WTC11 (cell line): ENCODE data around the gene HECW1. TPM values are rescaled to one million over a fixed set of nuclear protein-coding genes. Genes with fewer than 3 reads are reported as not detected.

Source experiments
- ATAC-seq: fragments of 200-7000 bp; cut with Tn5 transposase; 2 replicates; pipeline ENCODE4 v1.10.0; 2021; ENCODE audit warnings: mild to moderate bottlenecking, moderate library complexity
- CTCF ChIA-PET: fragments of 300-600 bp; sonication (Branson Sonifier 250); formaldehyde crosslinking; loops from one replicate; lab custom pipeline; 2021; ENCODE audit warnings: antibody characterized with exemption; lab: Charles Lee
- POLR2A ChIA-PET: fragments of 350-600 bp; sonication (Branson Sonifier 250); formaldehyde crosslinking; loops from one replicate; lab custom pipeline; 2021; ENCODE audit warnings: antibody characterized with exemption; lab: Charles Lee
- DNase-seq: peaks from one replicate; pipeline ENCODE4 v3.0.0; 2021; ENCODE audit warnings: low spot score
- H3K27ac Mint-ChIP-seq: 2 replicates; pipeline ENCODE4 v1.8.0; 2021; ENCODE audit warnings: mixed read lengths
- H3K27me3 Mint-ChIP-seq: 2 replicates; pipeline ENCODE4 v1.8.0; 2021; ENCODE audit warnings: low read depth, mild to moderate bottlenecking, moderate library complexity, mixed read lengths
- H3K36me3 Mint-ChIP-seq: 2 replicates; pipeline ENCODE4 v1.8.0; 2021; ENCODE audit warnings: mixed read lengths
- H3K4me1 Mint-ChIP-seq: 2 replicates; pipeline ENCODE4 v1.8.0; 2022; ENCODE audit warnings: mixed read lengths
- H3K4me3 Mint-ChIP-seq: 2 replicates; pipeline ENCODE4 v1.8.0; 2021; ENCODE audit warnings: mild to moderate bottlenecking, moderate library complexity, mixed read lengths
- H3K9me3 Mint-ChIP-seq: 2 replicates; pipeline ENCODE4 v1.8.0; 2021; ENCODE audit warnings: mixed read lengths
- ATF1 ChIP-seq: sonication (generic); formaldehyde crosslinking; IDR thresholded peaks from 2 replicates; pipeline ENCODE4 v1.8.1; 2023; ENCODE audit warnings: mild to moderate bottlenecking, moderate library complexity, missing genetic modification reagents
- CBFB ChIP-seq: sonication (generic); formaldehyde crosslinking; IDR thresholded peaks from 2 replicates; pipeline ENCODE4 v1.8.1; 2022; ENCODE audit warnings: mild to moderate bottlenecking, low read depth, missing genetic modification reagents
- ERG ChIP-seq: fragments of 250-450 bp; sonication (Bioruptor Pico); IDR thresholded peaks from 2 replicates; pipeline ENCODE4 v1.8.0; 2021; ENCODE audit warnings: mild to moderate bottlenecking
- ESRRA ChIP-seq: sonication (generic); formaldehyde crosslinking; IDR thresholded peaks from 2 replicates; pipeline ENCODE4 v1.8.1; 2022; ENCODE audit warnings: mild to moderate bottlenecking, missing genetic modification reagents, borderline replicate concordance
- FOXJ3 ChIP-seq: sonication (generic); formaldehyde crosslinking; IDR thresholded peaks from 2 replicates; pipeline ENCODE4 v1.9.0; 2021; ENCODE audit warnings: missing genetic modification reagents, mild to moderate bottlenecking, borderline replicate concordance
- HMGA2 ChIP-seq: fragments of 250-450 bp; sonication (Bioruptor Pico); IDR thresholded peaks from 2 replicates; pipeline ENCODE4 v1.4.0; 2021; ENCODE audit warnings: mild to moderate bottlenecking, moderate library complexity
- TP53 ChIP-seq: sonication (generic); formaldehyde crosslinking; IDR thresholded peaks from 2 replicates; pipeline ENCODE4 v1.8.1; 2023; ENCODE audit warnings: mild to moderate bottlenecking, missing genetic modification reagents
- ZBTB43 ChIP-seq: sonication (generic); formaldehyde crosslinking; IDR thresholded peaks from 2 replicates; pipeline ENCODE4 v1.8.1; 2023; ENCODE audit warnings: mild to moderate bottlenecking, missing genetic modification reagents
- ZNF263 ChIP-seq: sonication (generic); formaldehyde crosslinking; IDR thresholded peaks from 2 replicates; pipeline ENCODE4 v1.8.1; 2022; ENCODE audit warnings: low read depth, mild to moderate bottlenecking, moderate library complexity, missing genetic modification reagents
- ZNF281 ChIP-seq: sonication (generic); formaldehyde crosslinking; IDR thresholded peaks from 2 replicates; pipeline ENCODE4 v1.8.0; 2023; ENCODE audit warnings: mild to moderate bottlenecking, missing genetic modification reagents
- ZNF317 ChIP-seq: sonication (generic); formaldehyde crosslinking; IDR thresholded peaks from 2 replicates; pipeline ENCODE4 v1.8.1; 2023; ENCODE audit warnings: low read depth, mild to moderate bottlenecking, moderate library complexity, missing genetic modification reagents, borderline replicate concordance
- ZNF396 ChIP-seq: fragments of 250-450 bp; sonication (Bioruptor Pico); IDR thresholded peaks from 2 replicates; pipeline ENCODE4 v1.8.0; 2021; ENCODE audit warnings: mild to moderate bottlenecking, moderate library complexity, borderline replicate concordance
- ZNF671 ChIP-seq: fragments of 250-450 bp; sonication (Bioruptor Pico); IDR thresholded peaks from 2 replicates; pipeline ENCODE4 v1.8.0; 2021; ENCODE audit warnings: mild to moderate bottlenecking
- total RNA-seq: library from RNA; stranded (reverse); gene quantifications from 3 replicates; pipeline ENCODE4 v1.2.3, GENCODE V29; 2021
- TF ChIP-seq, protein P1 (sequence below): sonication (generic); formaldehyde crosslinking; IDR thresholded peaks from 2 replicates; pipeline ENCODE4 v1.8.0; 2023; ENCODE audit warnings: missing genetic modification reagents
- TF ChIP-seq, protein P2 (sequence below): sonication (generic); formaldehyde crosslinking; IDR thresholded peaks from 2 replicates; pipeline ENCODE4 v1.8.1; 2023; ENCODE audit warnings: mild to moderate bottlenecking, missing genetic modification reagents, borderline replicate concordance
- TF ChIP-seq, protein P3 (sequence below): sonication (generic); formaldehyde crosslinking; IDR thresholded peaks from 2 replicates; pipeline ENCODE4 v1.8.1; 2022; ENCODE audit warnings: low read depth, mild to moderate bottlenecking, moderate library complexity, missing genetic modification reagents, borderline replicate concordance

HECW1 gene
- total RNA-seq, 1 experiment from 2014 or later = 6.1 TPM

DNA sequence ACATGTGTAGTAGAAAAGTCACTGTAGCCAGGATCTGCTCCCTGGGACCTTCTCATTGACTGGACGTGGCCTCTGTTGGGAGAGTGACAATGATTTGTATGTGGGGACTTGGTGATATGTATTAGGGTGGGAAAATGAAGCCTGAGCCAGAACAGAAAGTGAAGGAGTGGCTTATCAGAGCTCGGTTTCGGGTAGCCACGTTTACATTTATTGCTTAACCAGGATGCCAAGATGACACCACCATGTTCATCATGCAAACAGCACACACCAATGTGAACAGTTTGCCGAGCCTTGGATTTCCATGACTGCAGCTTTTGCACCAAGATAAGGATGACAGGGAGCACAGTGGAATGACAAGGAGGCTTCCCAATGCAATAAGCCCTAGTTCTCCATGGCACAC, 357.7 kb downstream of the HECW1 start (continued):
- TF ChIP-seq, protein P1, sequence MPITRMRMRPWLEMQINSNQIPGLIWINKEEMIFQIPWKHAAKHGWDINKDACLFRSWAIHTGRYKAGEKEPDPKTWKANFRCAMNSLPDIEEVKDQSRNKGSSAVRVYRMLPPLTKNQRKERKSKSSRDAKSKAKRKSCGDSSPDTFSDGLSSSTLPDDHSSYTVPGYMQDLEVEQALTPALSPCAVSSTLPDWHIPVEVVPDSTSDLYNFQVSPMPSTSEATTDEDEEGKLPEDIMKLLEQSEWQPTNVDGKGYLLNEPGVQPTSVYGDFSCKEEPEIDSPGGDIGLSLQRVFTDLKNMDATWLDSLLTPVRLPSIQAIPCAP (CRISPR knock-in tag) = no peak

GRCh38 chr7:43475983-43476382, 363.5 kb downstream of the HECW1 start:
- H3K27ac Mint-ChIP-seq = no peak overlapping the region
- DNase-seq = no peak
- POLR2A ChIA-PET = no interaction called here
- H3K27me3 Mint-ChIP-seq = no peaks in the 10 kb centered on the region
- no peak for ATAC-seq
- peaks cover 13% of the 10 kb centered on the region for H3K36me3 Mint-ChIP-seq
- H3K4me1 Mint-ChIP-seq = peaks cover 12% of the 10 kb centered on the region
- no peak overlapping the region for H3K4me3 Mint-ChIP-seq
- CTCF ChIA-PET = interaction anchor here (1.0 kb wide), 1 partner anchor 35 kb away, joined by 3 read pairs; no protein-coding TSS in a partner anchor
- peaks cover 17% of the 10 kb centered on the region for H3K9me3 Mint-ChIP-seq
- TF ChIP-seq TP53 (CRISPR knock-in tag) = no peak
- no peak for TF ChIP-seq ZNF317 (CRISPR knock-in tag)
- no peak for TF ChIP-seq ZNF263
- TF ChIP-seq ZNF671 (CRISPR knock-in tag) = no peak
- TF ChIP-seq ERG = no peak
- TF ChIP-seq, protein P2, sequence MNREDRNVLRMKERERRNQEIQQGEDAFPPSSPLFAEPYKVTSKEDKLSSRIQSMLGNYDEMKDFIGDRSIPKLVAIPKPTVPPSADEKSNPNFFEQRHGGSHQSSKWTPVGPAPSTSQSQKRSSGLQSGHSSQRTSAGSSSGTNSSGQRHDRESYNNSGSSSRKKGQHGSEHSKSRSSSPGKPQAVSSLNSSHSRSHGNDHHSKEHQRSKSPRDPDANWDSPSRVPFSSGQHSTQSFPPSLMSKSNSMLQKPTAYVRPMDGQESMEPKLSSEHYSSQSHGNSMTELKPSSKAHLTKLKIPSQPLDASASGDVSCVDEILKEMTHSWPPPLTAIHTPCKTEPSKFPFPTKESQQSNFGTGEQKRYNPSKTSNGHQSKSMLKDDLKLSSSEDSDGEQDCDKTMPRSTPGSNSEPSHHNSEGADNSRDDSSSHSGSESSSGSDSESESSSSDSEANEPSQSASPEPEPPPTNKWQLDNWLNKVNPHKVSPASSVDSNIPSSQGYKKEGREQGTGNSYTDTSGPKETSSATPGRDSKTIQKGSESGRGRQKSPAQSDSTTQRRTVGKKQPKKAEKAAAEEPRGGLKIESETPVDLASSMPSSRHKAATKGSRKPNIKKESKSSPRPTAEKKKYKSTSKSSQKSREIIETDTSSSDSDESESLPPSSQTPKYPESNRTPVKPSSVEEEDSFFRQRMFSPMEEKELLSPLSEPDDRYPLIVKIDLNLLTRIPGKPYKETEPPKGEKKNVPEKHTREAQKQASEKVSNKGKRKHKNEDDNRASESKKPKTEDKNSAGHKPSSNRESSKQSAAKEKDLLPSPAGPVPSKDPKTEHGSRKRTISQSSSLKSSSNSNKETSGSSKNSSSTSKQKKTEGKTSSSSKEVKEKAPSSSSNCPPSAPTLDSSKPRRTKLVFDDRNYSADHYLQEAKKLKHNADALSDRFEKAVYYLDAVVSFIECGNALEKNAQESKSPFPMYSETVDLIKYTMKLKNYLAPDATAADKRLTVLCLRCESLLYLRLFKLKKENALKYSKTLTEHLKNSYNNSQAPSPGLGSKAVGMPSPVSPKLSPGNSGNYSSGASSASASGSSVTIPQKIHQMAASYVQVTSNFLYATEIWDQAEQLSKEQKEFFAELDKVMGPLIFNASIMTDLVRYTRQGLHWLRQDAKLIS (CRISPR knock-in tag) = no peak
- no peak for TF ChIP-seq ESRRA (CRISPR knock-in tag)
- TF ChIP-seq ATF1 = no peak
- TF ChIP-seq ZNF396 = no peak
- TF ChIP-seq ZBTB43 (CRISPR knock-in tag) = no peak
- no peak for TF ChIP-seq FOXJ3 (CRISPR knock-in tag)
- no peak for TF ChIP-seq CBFB
- no peak for TF ChIP-seq ZNF281
- TF ChIP-seq, protein P3, sequence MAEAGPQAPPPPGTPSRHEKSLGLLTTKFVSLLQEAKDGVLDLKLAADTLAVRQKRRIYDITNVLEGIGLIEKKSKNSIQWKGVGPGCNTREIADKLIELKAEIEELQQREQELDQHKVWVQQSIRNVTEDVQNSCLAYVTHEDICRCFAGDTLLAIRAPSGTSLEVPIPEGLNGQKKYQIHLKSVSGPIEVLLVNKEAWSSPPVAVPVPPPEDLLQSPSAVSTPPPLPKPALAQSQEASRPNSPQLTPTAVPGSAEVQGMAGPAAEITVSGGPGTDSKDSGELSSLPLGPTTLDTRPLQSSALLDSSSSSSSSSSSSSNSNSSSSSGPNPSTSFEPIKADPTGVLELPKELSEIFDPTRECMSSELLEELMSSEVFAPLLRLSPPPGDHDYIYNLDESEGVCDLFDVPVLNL (CRISPR knock-in tag) = no peak
- TF ChIP-seq HMGA2 = no peak
